Erythroblast (primary cell): ENCODE measurements around the gene GTF2H1.

Experiments
- DNase-seq, 2 experiments: peaks; one replicate each; lab custom pipeline; 2025; lab: John Stamatoyannopoulos, UW
- GATA1 ChIP-seq: IDR thresholded peaks from 2 replicates; pipeline ENCODE4 v1.6.1; 2011; ENCODE audit warnings: low read depth, mild to moderate bottlenecking, control low read depth, low read length, moderate library complexity
- POLR2A ChIP-seq: IDR thresholded peaks from 2 replicates; pipeline ENCODE4 v1.6.1; 2011; ENCODE audit warnings: mild to moderate bottlenecking, low read length

GTF2H1 gene

GRCh38 chr11:18329196-18329870 is 7.0 kb downstream of the GTF2H1 start:
- TF ChIP-seq GATA1: no peak
- no peak for TF ChIP-seq POLR2A
- DNase-seq: peak; percentile 68 to 74

GRCh38 chr11:18330921-18331320 is 8.6 kb downstream of the GTF2H1 start:
- TF ChIP-seq POLR2A (no peak), GATA1 (no peak)
- DNase-seq: no peak

- no peak for TF ChIP-seq GATA1
- TF ChIP-seq POLR2A: no peak
- DNase-seq: no peak
Measured at GRCh38 chr11:18332302-18332701, 9.9 kb downstream of the GTF2H1 start.

- TF ChIP-seq GATA1 (no peak), POLR2A (no peak)
Measured at GRCh38 chr11:18332891-18333290, 10.5 kb downstream of the GTF2H1 start.

GRCh38 chr11:18347471-18348125 is 25.2 kb downstream of the GTF2H1 start:
- TF ChIP-seq POLR2A: no peak
- TF ChIP-seq GATA1: no peak
- no peak for DNase-seq

More at GRCh38 chr11:18332891-18333290, 10.5 kb downstream of the GTF2H1 start:
- DNase-seq: no peak

GRCh38 chr11:18352581-18352980 is 30.2 kb downstream of the GTF2H1 start:
- no peak for DNase-seq
- TF ChIP-seq POLR2A (no peak), GATA1 (no peak)

- DNase-seq: no peak
- TF ChIP-seq POLR2A: no peak
- TF ChIP-seq GATA1: no peak
Measured at GRCh38 chr11:18358646-18359045, 36.3 kb downstream of the GTF2H1 start.

GRCh38 chr11:18361154-18361553 is 38.8 kb downstream of the GTF2H1 start:
- DNase-seq: no peak
- TF ChIP-seq GATA1 (no peak), POLR2A (no peak)

GRCh38 chr11:18364495-18365073 is 42.2 kb downstream of the GTF2H1 start:
- peak; percentile 15 to 44 for DNase-seq
- no peak for TF ChIP-seq GATA1
- no peak for TF ChIP-seq POLR2A

- no peak for TF ChIP-seq POLR2A
- DNase-seq: peak; percentile 21 to 22
Measured at GRCh38 chr11:18365741-18366140, 43.4 kb downstream of the GTF2H1 start.

GRCh38 chr11:18366286-18366685 is 43.9 kb downstream of the GTF2H1 start:
- DNase-seq: no peak
- TF ChIP-seq GATA1 (no peak), POLR2A (no peak)

GRCh38 chr11:18367431-18367830 is 45.1 kb downstream of the GTF2H1 start:
- TF ChIP-seq POLR2A: no peak
- TF ChIP-seq GATA1: no peak
- DNase-seq: no peak

- no peak for DNase-seq
- TF ChIP-seq GATA1 (no peak), POLR2A (no peak)
Measured at GRCh38 chr11:18368221-18368620, 45.9 kb downstream of the GTF2H1 start.

GRCh38 chr11:18369398-18369797 is 47.0 kb downstream of the GTF2H1 start:
- DNase-seq: no peak
- TF ChIP-seq POLR2A (no peak), GATA1 (no peak)
